Stimulated activated naive CD8-positive, alpha-beta T cell treated with anti-CD3 and anti-CD28 coated beads, Interleukin-15, Interleukin-2, amounts not matched to agents 100 ng/mL and 50 ng/mL, for 24 hours (primary cell): ENCODE data around the gene ATN1.

Source experiments
- H3K27ac Mint-ChIP-seq: one replicate; pipeline ENCODE4 v1.8.0; 2021; ENCODE audit warnings: mild to moderate bottlenecking, mixed read lengths
- H3K27me3 Mint-ChIP-seq: one replicate; pipeline ENCODE4 v1.8.0; 2021; ENCODE audit warnings: mixed read lengths
- H3K36me3 Mint-ChIP-seq: one replicate; pipeline ENCODE4 v1.8.0; 2021; ENCODE audit warnings: low read depth, mixed read lengths
- H3K4me1 Mint-ChIP-seq: one replicate; pipeline ENCODE4 v1.8.0; 2021; ENCODE audit warnings: low read depth, mixed read lengths
- H3K4me3 Mint-ChIP-seq: one replicate; pipeline ENCODE4 v1.8.0; 2021; ENCODE audit warnings: mild to moderate bottlenecking, mixed read lengths
- H3K9me3 Mint-ChIP-seq: one replicate; pipeline ENCODE4 v1.8.0; 2021; ENCODE audit warnings: mixed read lengths

Gene ATN1

DNA sequence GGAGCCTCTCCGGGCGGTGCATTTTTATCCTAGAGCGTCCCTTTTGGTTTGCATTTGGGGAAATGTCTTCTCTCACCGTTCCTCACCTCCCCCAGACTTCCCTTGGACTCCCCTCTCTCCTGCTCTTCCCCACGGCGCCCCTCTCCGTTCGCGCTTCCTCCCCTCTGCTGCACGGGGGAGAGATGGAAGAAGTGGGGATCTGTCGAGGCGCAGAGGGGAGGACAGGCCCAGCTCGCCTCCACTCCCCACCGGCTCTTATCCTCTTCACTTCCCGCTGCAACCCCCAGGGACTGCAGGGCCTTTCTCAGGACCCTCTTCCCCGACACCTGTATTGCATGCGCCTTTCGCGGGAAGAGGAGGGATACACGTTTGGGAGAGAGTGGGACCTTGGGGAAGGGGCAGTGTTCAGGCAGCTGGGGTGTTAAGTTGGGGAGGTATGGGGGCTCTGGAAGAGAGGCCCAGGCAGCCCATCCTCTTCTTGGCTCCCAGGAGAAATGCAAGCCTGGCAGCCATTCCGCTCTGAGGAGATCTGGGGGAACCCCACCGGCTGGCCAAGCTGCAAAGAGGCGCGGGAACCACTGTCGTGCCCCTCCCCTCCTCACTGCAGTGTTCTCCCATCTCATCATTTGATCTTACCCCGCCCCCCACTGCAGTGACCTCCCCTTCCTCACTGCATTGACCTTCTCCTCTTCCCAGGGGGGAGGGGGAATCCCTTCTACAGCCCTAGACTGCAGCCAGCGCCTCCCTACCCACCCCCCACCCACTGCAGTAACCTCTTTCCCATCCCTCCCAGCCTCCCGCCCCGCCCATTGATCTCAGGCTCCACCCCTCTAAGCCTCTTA lies 12.6 kb upstream of the ATN1 start:
- Mint-ChIP-seq H3K27ac (peak overlapping the region; percentile 89), H3K4me3 (peak overlapping the region; percentile 93)

DNA sequence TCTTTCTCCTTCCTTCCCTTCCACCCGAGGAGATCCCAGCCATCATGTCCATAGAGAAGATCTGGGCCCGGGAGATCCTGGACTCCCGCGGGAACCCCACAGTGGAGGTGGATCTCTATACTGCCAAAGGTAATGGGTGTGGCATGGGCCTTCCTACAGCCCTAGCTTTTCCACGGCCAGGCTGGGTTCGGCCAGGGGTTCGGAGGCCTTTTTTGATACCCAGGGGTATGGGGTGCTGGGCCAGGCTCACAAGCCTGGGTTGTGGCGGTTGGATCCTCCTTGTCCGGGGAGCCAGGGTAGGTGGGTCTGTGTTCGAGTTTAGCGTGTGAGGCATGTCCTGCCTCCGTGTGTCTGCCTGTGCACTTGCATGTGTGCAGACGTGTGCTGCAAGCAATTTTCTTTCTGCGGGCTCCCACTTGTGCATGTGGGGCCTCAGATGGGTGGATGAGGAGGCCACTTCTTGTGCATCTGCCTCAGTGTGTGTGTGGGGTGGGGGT lies 11.9 kb upstream of the ATN1 start:
- peaks cover 3% of the 10 kb centered on the region for H3K27me3 Mint-ChIP-seq
- no peak overlapping the region for H3K27ac Mint-ChIP-seq
- peak overlapping the region; percentile 93 for H3K4me3 Mint-ChIP-seq
- peaks cover 27% of the 10 kb centered on the region for H3K36me3 Mint-ChIP-seq
- peaks cover 45% of the 10 kb centered on the region for H3K4me1 Mint-ChIP-seq
- H3K9me3 Mint-ChIP-seq, result no peaks in the 10 kb centered on the region

More for the DNA sequence above, 12.6 kb upstream of the ATN1 start:
- H3K27me3 Mint-ChIP-seq, result peaks cover 3% of the 10 kb centered on the region
- H3K9me3 Mint-ChIP-seq, result no peaks in the 10 kb centered on the region
- H3K36me3 Mint-ChIP-seq, result peaks cover 27% of the 10 kb centered on the region
- H3K4me1 Mint-ChIP-seq, result peaks cover 45% of the 10 kb centered on the region

DNA sequence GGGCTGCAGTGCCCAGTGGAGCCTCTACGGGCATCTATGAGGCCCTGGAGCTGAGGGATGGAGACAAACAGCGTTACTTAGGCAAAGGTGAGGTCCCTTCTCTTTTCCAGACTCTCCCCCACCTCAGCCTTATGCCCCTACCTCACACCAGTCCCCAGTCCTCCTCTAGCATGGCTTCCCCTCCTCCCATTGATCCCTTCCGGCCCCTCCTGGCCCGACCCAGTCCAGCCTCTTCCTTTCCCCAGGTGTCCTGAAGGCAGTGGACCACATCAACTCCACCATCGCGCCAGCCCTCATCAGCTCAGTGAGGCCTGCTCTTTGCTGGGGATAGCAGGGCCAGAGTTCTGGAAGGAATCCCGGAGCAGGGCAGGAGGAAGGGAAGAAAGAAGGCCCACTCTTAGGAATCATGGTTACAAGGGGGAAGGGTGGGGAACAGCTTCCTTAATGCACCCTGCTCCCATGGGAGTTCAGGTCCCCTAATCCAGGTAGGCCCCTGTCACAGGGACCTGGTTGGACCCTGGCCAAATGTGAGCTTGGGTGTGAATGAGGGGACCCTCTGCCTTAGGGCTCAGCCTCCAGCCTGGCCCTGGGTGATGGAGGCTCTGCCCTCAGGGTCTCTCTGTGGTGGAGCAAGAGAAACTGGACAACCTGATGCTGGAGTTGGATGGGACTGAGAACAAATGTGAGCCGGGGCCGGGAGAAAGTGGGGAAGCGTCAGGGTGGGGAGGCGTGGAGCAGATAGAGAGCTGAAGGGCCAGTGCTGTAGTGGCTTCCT lies 11.1 kb upstream of the ATN1 start:
- H3K4me1 Mint-ChIP-seq, result peaks cover 45% of the 10 kb centered on the region
- peak overlapping the region; percentile 29 for H3K27ac Mint-ChIP-seq
- no peak overlapping the region for H3K4me3 Mint-ChIP-seq

GRCh38 chr12:6917491-6918231 lies 10.1 kb upstream of the ATN1 start:
- peaks cover 54% of the 10 kb centered on the region for H3K4me1 Mint-ChIP-seq
- peaks cover 33% of the 10 kb centered on the region for H3K36me3 Mint-ChIP-seq
- no peak overlapping the region for H3K4me3 Mint-ChIP-seq
- peaks cover 3% of the 10 kb centered on the region for H3K27me3 Mint-ChIP-seq
- H3K9me3 Mint-ChIP-seq, result no peaks in the 10 kb centered on the region
- H3K27ac Mint-ChIP-seq, result no peak overlapping the region

More for the DNA sequence above, 11.1 kb upstream of the ATN1 start:
- peaks cover 32% of the 10 kb centered on the region for H3K36me3 Mint-ChIP-seq
- no peaks in the 10 kb centered on the region for H3K9me3 Mint-ChIP-seq
- peaks cover 3% of the 10 kb centered on the region for H3K27me3 Mint-ChIP-seq

- no peaks in the 10 kb centered on the region for H3K9me3 Mint-ChIP-seq
- peaks cover 52% of the 10 kb centered on the region for H3K4me1 Mint-ChIP-seq
- H3K27me3 Mint-ChIP-seq, result no peaks in the 10 kb centered on the region
- H3K36me3 Mint-ChIP-seq, result peaks cover 37% of the 10 kb centered on the region
- H3K4me3 Mint-ChIP-seq, result no peak overlapping the region
- peak overlapping the region; percentile 43 for H3K27ac Mint-ChIP-seq
Observed at GRCh38 chr12:6919588-6919987, 8.2 kb upstream of the ATN1 start.

DNA sequence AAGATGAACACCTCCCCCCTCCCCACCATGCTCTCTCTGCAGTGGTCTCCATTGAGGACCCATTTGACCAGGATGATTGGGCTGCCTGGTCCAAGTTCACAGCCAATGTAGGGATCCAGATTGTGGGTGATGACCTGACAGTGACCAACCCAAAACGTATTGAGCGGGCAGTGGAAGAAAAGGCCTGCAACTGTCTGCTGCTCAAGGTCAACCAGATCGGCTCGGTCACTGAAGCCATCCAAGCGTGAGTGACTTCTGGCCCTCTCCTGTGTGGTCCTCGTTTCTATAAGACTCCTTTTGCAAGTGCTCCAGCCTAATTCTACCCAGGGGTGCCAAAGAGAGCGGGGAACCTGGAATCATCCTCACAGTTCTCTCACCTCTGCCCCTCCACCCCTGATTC lies 6.2 kb upstream of the ATN1 start:
- H3K4me3 Mint-ChIP-seq, result no peak overlapping the region
- H3K27me3 Mint-ChIP-seq, result no peaks in the 10 kb centered on the region
- H3K4me1 Mint-ChIP-seq, result peaks cover 52% of the 10 kb centered on the region
- H3K27ac Mint-ChIP-seq, result peak overlapping the region; percentile 28
- H3K9me3 Mint-ChIP-seq, result no peaks in the 10 kb centered on the region
- peaks cover 36% of the 10 kb centered on the region for H3K36me3 Mint-ChIP-seq

GRCh38 chr12:6921996-6922946 lies 5.5 kb upstream of the ATN1 start:
- peaks cover 29% of the 10 kb centered on the region for H3K36me3 Mint-ChIP-seq
- peak overlapping the region; percentile 28 for H3K27ac Mint-ChIP-seq
- H3K4me3 Mint-ChIP-seq, result no peak overlapping the region
- peaks cover 56% of the 10 kb centered on the region for H3K4me1 Mint-ChIP-seq
- no peaks in the 10 kb centered on the region for H3K27me3 Mint-ChIP-seq
- no peaks in the 10 kb centered on the region for H3K9me3 Mint-ChIP-seq

DNA sequence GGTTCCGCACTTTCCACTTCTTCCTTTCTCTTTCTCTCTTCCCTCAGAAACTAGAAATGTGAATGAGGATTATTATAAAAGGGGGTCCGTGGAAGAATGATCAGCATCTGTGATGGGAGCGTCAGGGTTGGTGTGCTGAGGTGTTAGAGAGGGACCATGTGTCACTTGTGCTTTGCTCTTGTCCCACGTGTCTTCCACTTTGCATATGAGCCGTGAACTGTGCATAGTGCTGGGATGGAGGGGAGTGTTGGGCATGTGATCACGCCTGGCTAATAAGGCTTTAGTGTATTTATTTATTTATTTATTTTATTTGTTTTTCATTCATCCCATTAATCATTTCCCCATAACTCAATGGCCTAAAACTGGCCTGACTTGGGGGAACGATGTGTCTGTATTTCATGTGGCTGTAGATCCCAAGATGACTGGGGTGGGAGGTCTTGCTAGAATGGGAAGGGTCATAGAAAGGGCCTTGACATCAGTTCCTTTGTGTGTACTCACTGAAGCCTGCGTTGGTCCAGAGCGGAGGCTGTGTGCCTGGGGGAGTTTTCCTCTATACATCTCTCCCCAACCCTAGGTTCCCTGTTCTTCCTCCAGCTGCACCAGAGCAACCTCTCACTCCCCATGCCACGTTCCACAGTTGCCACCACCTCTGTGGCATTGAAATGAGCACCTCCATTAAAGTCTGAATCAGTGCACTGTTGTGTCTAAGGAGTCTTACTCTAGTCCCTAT lies 4.6 kb upstream of the ATN1 start:
- H3K27me3 Mint-ChIP-seq, result no peaks in the 10 kb centered on the region
- peaks cover 56% of the 10 kb centered on the region for H3K4me1 Mint-ChIP-seq
- H3K36me3 Mint-ChIP-seq, result peaks cover 24% of the 10 kb centered on the region
- no peak overlapping the region for H3K4me3 Mint-ChIP-seq
- no peak overlapping the region for H3K27ac Mint-ChIP-seq
- no peaks in the 10 kb centered on the region for H3K9me3 Mint-ChIP-seq

DNA sequence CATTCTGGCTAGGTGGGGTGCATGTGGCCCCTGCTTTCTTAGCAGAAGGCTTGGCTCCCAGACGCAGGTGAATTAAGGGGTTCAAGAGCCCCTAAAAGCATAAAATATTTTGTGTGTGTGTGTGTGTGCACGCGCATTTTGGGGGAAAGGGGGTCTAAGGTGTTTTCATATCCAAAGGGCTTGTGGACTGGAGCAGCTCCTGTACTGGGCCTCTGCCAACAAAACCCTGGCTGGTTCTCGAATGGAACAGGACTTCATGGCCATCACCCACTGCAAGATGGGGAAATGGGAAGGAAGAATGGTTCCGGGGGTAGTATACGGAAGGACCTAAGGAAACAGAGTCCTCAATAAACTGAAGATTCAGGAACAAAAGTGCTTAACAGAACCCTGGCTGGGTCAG lies 3.9 kb upstream of the ATN1 start:
- H3K27me3 Mint-ChIP-seq, result no peaks in the 10 kb centered on the region
- no peaks in the 10 kb centered on the region for H3K9me3 Mint-ChIP-seq
- no peak overlapping the region for H3K4me3 Mint-ChIP-seq
- peaks cover 61% of the 10 kb centered on the region for H3K4me1 Mint-ChIP-seq
- H3K36me3 Mint-ChIP-seq, result peaks cover 23% of the 10 kb centered on the region
- H3K27ac Mint-ChIP-seq, result no peak overlapping the region

GRCh38 chr12:6925239-6925539 lies 2.6 kb upstream of the ATN1 start:
- no peak overlapping the region for H3K4me3 Mint-ChIP-seq
- no peak overlapping the region for H3K27ac Mint-ChIP-seq
- H3K4me1 Mint-ChIP-seq, result peaks cover 63% of the 10 kb centered on the region

GRCh38 chr12:6925540-6926279 lies 2.0 kb upstream of the ATN1 start:
- peaks cover 66% of the 10 kb centered on the region for H3K4me1 Mint-ChIP-seq

More at GRCh38 chr12:6925239-6925539, 2.6 kb upstream of the ATN1 start:
- H3K9me3 Mint-ChIP-seq, result no peaks in the 10 kb centered on the region
- H3K27me3 Mint-ChIP-seq, result no peaks in the 10 kb centered on the region
- peaks cover 10% of the 10 kb centered on the region for H3K36me3 Mint-ChIP-seq

DNA sequence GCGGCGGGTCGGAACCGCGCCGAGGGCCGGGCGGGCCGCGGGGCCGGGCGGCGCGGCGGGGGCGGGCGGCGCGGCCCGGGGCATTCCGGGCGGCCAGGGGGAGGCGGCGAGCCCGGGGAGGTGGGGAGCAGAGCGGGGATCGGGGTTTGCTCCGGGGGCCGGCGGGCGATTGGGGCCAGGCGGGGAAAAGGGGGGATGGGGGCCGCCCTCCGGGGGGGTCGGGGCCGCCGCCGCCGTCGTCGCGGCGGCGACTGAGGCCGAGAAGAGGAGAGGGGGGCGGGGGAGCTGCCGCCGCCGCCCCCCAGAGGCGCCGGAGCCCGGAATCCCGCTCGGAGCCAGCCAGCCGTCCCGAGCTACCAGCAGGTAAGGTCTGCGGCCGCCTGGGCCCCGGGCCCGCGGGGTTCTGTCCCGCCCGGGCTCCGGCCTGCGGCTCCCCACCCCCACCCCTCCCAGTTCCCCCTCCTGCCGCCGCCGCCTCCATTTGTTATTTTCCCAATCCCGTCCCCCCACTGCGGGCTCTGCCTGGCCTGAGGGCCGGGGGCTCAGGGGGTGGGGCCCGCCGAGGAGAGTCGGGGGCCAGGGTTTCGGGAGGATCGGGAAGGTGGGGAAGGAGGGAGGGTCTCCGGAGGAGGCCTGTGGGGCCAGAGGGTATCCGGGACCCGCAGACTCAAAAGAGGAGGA lies 403 bp downstream of the ATN1 start:
- Mint-ChIP-seq H3K4me1 (peaks cover 75% of the 10 kb centered on the region), H3K27ac (peak overlapping the region; percentile 69), H3K27me3 (no peaks in the 10 kb centered on the region), H3K4me3 (peak overlapping the region; percentile 80), H3K9me3 (no peaks in the 10 kb centered on the region), H3K36me3 (no peaks in the 10 kb centered on the region)

More at GRCh38 chr12:6925540-6926279, 2.0 kb upstream of the ATN1 start:
- H3K36me3 Mint-ChIP-seq, result peaks cover 10% of the 10 kb centered on the region
- no peak overlapping the region for H3K4me3 Mint-ChIP-seq
- no peak overlapping the region for H3K27ac Mint-ChIP-seq
- H3K27me3 Mint-ChIP-seq, result no peaks in the 10 kb centered on the region
- no peaks in the 10 kb centered on the region for H3K9me3 Mint-ChIP-seq
